ENCODE data around the gene TXNDC5. TPM values are rescaled to one million over a fixed set of nuclear protein-coding genes. Genes with fewer than 3 reads are reported as not detected.

TXNDC5 gene
- total and polyA plus RNA-seq, 2 experiments from 2014 or later, result 42.9 to 210 TPM

DNA sequence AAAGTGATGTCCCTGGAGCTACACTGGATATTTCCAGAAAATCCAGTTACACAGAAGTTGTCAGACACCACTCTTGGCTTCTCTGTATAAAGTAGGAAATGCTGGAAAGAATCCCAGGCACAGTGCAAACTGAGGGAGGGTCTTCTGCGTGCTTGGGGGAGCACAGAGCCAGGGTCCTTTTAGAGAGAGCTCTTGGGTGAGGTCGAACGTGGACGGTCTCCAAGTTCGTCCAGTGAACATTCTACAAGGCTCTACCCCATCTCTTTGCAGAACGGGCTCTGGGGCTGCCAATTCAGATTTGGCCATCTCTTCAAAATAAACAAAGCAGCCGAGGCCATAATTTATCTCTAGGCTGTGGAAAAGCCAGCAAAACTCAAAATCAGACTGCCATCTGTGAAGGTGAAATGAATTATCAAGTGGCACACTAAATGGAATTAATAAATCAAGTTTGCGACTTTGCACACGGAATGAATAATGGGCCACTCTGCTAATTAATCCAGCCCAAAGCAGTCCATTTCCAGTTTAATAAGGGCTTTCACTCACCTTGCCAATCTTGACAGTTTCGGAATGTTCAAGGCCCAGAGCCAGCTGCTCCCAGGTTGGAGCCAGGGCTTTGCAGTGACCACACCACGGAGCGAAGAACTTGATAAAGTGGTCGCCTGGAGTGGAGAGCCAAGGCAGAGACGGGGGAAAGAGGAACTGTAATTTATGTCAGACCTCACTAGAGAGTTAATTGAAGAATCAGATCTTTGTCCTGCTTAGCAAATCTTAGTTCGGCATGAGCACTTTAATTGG is 19.3 kb downstream of the TXNDC5 start:
- H3K36me3 Mint-ChIP-seq (ENCODE audit: low read depth), result peaks cover 93% of the 10 kb centered on the region
- Histone ChIP-seq H2AFZ (no peak overlapping the region), H3K27ac (ENCODE audit: low read depth) (no peak overlapping the region), H3K36me3 (ENCODE audit: insufficient read depth) (peaks cover 45% of the 10 kb centered on the region), H3K79me2 (replicated peaks; ENCODE audit: insufficient read depth) (no peaks in the 10 kb centered on the region), H3K27me3 (ENCODE audit: insufficient read depth) (no peaks in the 10 kb centered on the region), H3K9me2 (ENCODE audit: insufficient read depth) (no peaks in the 10 kb centered on the region), H3F3A (replicated peaks; ENCODE audit: low read depth) (no peaks in the 10 kb centered on the region), H3K4me1 (ENCODE audit: insufficient read depth) (no peaks in the 10 kb centered on the region), H4K20me1 (replicated peaks; ENCODE audit: insufficient read depth) (peaks cover 12% of the 10 kb centered on the region), H3K4me3 (no peak overlapping the region), H3K4me2 (no peak overlapping the region)
- no peaks in the 10 kb centered on the region for H3K9me3 Mint-ChIP-seq
- no peak overlapping the region for H3K27ac Mint-ChIP-seq
- H3K4me1 Mint-ChIP-seq, result no peaks in the 10 kb centered on the region
- TF ChIP-seq JUNB (IDR thresholded peaks at IDR 0.05; ENCODE audit: unreplicated experiment) (no peak), NANOG (IDR thresholded peaks at IDR 0.05; ENCODE audit: borderline replicate concordance) (no peak), POLR2AphosphoS5 (IDR thresholded peaks at IDR 0.05; ENCODE audit: low read depth) (no peak), EZH2phosphoT487 (IDR thresholded peaks at IDR 0.05; ENCODE audit: unreplicated experiment) (no peak), ZNF331 (CRISPR knock-in tag; IDR thresholded peaks at IDR 0.05; ENCODE audit: low read depth) (no peak), ZNF114 (CRISPR knock-in tag; IDR thresholded peaks at IDR 0.05) (no peak), EZH2 (IDR thresholded peaks at IDR 0.05; ENCODE audit: low read depth, unreplicated experiment) (no peak), CREB1 (CRISPR knock-in tag; IDR thresholded peaks at IDR 0.05; ENCODE audit: low read depth) (no peak), STAT1 (IDR thresholded peaks at IDR 0.05; ENCODE audit: unreplicated experiment) (no peak)
- TF ChIP-seq, protein P1, sequence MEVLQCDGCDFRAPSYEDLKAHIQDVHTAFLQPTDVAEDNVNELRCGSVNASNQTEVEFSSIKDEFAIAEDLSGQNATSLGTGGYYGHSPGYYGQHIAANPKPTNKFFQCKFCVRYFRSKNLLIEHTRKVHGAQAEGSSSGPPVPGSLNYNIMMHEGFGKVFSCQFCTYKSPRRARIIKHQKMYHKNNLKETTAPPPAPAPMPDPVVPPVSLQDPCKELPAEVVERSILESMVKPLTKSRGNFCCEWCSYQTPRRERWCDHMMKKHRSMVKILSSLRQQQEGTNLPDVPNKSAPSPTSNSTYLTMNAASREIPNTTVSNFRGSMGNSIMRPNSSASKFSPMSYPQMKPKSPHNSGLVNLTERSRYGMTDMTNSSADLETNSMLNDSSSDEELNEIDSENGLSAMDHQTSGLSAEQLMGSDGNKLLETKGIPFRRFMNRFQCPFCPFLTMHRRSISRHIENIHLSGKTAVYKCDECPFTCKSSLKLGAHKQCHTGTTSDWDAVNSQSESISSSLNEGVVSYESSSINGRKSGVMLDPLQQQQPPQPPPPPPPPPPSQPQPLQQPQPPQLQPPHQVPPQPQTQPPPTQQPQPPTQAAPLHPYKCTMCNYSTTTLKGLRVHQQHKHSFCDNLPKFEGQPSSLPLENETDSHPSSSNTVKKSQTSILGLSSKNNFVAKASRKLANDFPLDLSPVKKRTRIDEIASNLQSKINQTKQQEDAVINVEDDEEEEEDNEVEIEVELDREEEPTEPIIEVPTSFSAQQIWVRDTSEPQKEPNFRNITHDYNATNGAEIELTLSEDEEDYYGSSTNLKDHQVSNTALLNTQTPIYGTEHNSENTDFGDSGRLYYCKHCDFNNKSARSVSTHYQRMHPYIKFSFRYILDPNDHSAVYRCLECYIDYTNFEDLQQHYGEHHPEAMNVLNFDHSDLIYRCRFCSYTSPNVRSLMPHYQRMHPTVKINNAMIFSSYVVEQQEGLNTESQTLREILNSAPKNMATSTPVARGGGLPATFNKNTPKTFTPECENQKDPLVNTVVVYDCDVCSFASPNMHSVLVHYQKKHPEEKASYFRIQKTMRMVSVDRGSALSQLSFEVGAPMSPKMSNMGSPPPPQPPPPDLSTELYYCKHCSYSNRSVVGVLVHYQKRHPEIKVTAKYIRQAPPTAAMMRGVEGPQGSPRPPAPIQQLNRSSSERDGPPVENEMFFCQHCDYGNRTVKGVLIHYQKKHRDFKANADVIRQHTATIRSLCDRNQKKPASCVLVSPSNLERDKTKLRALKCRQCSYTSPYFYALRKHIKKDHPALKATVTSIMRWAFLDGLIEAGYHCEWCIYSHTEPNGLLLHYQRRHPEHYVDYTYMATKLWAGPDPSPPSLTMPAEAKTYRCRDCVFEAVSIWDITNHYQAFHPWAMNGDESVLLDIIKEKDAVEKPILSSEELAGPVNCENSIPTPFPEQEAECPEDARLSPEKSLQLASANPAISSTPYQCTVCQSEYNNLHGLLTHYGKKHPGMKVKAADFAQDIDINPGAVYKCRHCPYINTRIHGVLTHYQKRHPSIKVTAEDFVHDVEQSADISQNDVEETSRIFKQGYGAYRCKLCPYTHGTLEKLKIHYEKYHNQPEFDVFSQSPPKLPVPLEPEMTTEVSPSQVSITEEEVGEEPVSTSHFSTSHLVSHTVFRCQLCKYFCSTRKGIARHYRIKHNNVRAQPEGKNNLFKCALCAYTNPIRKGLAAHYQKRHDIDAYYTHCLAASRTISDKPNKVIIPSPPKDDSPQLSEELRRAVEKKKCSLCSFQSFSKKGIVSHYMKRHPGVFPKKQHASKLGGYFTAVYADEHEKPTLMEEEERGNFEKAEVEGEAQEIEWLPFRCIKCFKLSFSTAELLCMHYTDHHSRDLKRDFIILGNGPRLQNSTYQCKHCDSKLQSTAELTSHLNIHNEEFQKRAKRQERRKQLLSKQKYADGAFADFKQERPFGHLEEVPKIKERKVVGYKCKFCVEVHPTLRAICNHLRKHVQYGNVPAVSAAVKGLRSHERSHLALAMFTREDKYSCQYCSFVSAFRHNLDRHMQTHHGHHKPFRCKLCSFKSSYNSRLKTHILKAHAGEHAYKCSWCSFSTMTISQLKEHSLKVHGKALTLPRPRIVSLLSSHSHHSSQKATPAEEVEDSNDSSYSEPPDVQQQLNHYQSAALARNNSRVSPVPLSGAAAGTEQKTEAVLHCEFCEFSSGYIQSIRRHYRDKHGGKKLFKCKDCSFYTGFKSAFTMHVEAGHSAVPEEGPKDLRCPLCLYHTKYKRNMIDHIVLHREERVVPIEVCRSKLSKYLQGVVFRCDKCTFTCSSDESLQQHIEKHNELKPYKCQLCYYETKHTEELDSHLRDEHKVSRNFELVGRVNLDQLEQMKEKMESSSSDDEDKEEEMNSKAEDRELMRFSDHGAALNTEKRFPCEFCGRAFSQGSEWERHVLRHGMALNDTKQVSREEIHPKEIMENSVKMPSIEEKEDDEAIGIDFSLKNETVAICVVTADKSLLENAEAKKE (CRISPR knock-in tag; IDR thresholded peaks at IDR 0.05), result no peak
- TF ChIP-seq, protein P2, sequence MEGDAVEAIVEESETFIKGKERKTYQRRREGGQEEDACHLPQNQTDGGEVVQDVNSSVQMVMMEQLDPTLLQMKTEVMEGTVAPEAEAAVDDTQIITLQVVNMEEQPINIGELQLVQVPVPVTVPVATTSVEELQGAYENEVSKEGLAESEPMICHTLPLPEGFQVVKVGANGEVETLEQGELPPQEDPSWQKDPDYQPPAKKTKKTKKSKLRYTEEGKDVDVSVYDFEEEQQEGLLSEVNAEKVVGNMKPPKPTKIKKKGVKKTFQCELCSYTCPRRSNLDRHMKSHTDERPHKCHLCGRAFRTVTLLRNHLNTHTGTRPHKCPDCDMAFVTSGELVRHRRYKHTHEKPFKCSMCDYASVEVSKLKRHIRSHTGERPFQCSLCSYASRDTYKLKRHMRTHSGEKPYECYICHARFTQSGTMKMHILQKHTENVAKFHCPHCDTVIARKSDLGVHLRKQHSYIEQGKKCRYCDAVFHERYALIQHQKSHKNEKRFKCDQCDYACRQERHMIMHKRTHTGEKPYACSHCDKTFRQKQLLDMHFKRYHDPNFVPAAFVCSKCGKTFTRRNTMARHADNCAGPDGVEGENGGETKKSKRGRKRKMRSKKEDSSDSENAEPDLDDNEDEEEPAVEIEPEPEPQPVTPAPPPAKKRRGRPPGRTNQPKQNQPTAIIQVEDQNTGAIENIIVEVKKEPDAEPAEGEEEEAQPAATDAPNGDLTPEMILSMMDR (conservative IDR thresholded peaks at IDR 0.05; ENCODE audit: low read depth in 2 of 2), result no peak
- TF ChIP-seq, protein P3, sequence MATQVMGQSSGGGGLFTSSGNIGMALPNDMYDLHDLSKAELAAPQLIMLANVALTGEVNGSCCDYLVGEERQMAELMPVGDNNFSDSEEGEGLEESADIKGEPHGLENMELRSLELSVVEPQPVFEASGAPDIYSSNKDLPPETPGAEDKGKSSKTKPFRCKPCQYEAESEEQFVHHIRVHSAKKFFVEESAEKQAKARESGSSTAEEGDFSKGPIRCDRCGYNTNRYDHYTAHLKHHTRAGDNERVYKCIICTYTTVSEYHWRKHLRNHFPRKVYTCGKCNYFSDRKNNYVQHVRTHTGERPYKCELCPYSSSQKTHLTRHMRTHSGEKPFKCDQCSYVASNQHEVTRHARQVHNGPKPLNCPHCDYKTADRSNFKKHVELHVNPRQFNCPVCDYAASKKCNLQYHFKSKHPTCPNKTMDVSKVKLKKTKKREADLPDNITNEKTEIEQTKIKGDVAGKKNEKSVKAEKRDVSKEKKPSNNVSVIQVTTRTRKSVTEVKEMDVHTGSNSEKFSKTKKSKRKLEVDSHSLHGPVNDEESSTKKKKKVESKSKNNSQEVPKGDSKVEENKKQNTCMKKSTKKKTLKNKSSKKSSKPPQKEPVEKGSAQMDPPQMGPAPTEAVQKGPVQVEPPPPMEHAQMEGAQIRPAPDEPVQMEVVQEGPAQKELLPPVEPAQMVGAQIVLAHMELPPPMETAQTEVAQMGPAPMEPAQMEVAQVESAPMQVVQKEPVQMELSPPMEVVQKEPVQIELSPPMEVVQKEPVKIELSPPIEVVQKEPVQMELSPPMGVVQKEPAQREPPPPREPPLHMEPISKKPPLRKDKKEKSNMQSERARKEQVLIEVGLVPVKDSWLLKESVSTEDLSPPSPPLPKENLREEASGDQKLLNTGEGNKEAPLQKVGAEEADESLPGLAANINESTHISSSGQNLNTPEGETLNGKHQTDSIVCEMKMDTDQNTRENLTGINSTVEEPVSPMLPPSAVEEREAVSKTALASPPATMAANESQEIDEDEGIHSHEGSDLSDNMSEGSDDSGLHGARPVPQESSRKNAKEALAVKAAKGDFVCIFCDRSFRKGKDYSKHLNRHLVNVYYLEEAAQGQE (IDR thresholded peaks at IDR 0.05; ENCODE audit: unreplicated experiment), result no peak
- TF ChIP-seq, protein P4, sequence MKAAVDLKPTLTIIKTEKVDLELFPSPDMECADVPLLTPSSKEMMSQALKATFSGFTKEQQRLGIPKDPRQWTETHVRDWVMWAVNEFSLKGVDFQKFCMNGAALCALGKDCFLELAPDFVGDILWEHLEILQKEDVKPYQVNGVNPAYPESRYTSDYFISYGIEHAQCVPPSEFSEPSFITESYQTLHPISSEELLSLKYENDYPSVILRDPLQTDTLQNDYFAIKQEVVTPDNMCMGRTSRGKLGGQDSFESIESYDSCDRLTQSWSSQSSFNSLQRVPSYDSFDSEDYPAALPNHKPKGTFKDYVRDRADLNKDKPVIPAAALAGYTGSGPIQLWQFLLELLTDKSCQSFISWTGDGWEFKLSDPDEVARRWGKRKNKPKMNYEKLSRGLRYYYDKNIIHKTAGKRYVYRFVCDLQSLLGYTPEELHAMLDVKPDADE (IDR thresholded peaks at IDR 0.05), result no peak
- ATAC-seq, result no peak
- peaks cover 5% of the 10 kb centered on the region for H3K27me3 Mint-ChIP-seq (ENCODE audit: insufficient read depth, low read depth, poor library complexity)
- DNase-seq (ENCODE audit: low spot score), result no peak
- no peak overlapping the region for H3K4me3 Mint-ChIP-seq

Measured in GM23338 (cell line).